ENCODE results near the gene KLK3. TPM values are rescaled to one million over a fixed set of nuclear protein-coding genes. Genes with fewer than 3 reads are reported as not detected.

KLK3 gene
- total RNA-seq, 2 experiments from 2014 or later = not detected

DNA sequence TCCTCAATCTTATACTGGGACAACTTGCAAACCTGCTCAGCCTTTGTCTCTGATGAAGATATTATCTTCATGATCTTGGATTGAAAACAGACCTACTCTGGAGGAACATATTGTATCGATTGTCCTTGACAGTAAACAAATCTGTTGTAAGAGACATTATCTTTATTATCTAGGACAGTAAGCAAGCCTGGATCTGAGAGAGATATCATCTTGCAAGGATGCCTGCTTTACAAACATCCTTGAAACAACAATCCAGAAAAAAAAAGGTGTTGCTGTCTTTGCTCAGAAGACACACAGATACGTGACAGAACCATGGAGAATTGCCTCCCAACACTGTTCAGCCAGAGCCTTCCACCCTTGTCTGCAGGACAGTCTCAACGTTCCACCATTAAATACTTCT, 4.0 kb upstream of the KLK3 start:
- ATAC-seq (ENCODE audit: poor library complexity) (no peak), DNase-seq (no peak)
- POLR2A ChIA-PET = no interaction called here
- intact Hi-C loops (cut with DNase I, micrococcal nuclease) = no loop called here
- Histone ChIP-seq H3K36me3 (ENCODE audit: insufficient read depth, low read length) (no peaks in the 10 kb centered on the region), H3K4me1 (ENCODE audit: insufficient read depth, low read length) (no peaks in the 10 kb centered on the region), H3K4me3 (ENCODE audit: low read length) (no peak overlapping the region), H3K27ac (ENCODE audit: low read depth in 1 of 2, low read length in 2 of 2) (no peak overlapping the region), H3K9me3 (ENCODE audit: control insufficient read depth in 1 of 2, insufficient read depth in 1 of 2, low read length in 2 of 2) (no peaks in the 10 kb centered on the region), H3K27me3 (ENCODE audit: control insufficient read depth in 1 of 2, insufficient read depth in 2 of 2, low read length in 2 of 2) (peaks cover 8 to 18% of the 10 kb centered on the region in 2 experiments)
- TF ChIP-seq, protein P1, sequence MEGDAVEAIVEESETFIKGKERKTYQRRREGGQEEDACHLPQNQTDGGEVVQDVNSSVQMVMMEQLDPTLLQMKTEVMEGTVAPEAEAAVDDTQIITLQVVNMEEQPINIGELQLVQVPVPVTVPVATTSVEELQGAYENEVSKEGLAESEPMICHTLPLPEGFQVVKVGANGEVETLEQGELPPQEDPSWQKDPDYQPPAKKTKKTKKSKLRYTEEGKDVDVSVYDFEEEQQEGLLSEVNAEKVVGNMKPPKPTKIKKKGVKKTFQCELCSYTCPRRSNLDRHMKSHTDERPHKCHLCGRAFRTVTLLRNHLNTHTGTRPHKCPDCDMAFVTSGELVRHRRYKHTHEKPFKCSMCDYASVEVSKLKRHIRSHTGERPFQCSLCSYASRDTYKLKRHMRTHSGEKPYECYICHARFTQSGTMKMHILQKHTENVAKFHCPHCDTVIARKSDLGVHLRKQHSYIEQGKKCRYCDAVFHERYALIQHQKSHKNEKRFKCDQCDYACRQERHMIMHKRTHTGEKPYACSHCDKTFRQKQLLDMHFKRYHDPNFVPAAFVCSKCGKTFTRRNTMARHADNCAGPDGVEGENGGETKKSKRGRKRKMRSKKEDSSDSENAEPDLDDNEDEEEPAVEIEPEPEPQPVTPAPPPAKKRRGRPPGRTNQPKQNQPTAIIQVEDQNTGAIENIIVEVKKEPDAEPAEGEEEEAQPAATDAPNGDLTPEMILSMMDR (IDR thresholded peaks at IDR 0.05) = no peak
- Mint-ChIP-seq H3K4me1 (ENCODE audit: low read depth) (no peaks in the 10 kb centered on the region), H3K27ac (no peak overlapping the region), H3K27me3 (peaks cover 65% of the 10 kb centered on the region), H3K9me3 (no peaks in the 10 kb centered on the region), H3K36me3 (ENCODE audit: low read depth) (no peaks in the 10 kb centered on the region), H3K4me3 (no peak overlapping the region)
- CTCF ChIA-PET = no interaction called here

DNA sequence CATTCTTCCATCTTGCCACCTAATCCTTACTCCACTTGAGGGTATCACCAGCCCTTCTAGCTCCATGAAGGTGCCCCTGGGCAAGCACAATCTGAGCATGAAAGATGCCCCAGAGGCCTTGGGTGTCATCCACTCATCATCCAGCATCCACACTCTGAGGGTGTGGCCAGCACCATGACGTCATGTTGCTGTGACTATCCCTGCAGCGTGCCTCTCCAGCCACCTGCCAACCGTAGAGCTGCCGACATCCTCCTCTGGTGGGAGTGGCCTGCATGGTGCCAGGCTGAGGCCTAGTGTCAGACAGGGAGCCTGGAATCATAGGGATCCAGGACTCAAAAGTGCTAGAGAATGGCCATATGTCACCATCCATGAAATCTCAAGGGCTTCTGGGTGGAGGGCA, 3.1 kb upstream of the KLK3 start:
- ChIA-PET POLR2A (no interaction called here), CTCF (no interaction called here)
- no peaks in the 10 kb centered on the region for H3K36me3 Mint-ChIP-seq (ENCODE audit: low read depth)
- TF ChIP-seq, protein P1 (IDR thresholded peaks at IDR 0.05) = no peak
- no peak for ATAC-seq (ENCODE audit: poor library complexity)
- no peak for DNase-seq
- H3K4me3 Mint-ChIP-seq = no peak overlapping the region
- H3K4me1 ChIP-seq (ENCODE audit: insufficient read depth, low read length) = no peaks in the 10 kb centered on the region
- H3K36me3 ChIP-seq (ENCODE audit: insufficient read depth, low read length) = no peaks in the 10 kb centered on the region
- H3K27ac Mint-ChIP-seq = no peak overlapping the region
- no peaks in the 10 kb centered on the region for H3K9me3 Mint-ChIP-seq
- H3K27ac ChIP-seq (ENCODE audit: low read depth in 1 of 2, low read length in 2 of 2) = no peak overlapping the region
- no peaks in the 10 kb centered on the region for H3K9me3 ChIP-seq (ENCODE audit: control insufficient read depth in 1 of 2, insufficient read depth in 1 of 2, low read length in 2 of 2)
- intact Hi-C loops (cut with DNase I, micrococcal nuclease) = no loop called here
- no peak overlapping the region for H3K4me3 ChIP-seq (ENCODE audit: low read length)
- H3K4me1 Mint-ChIP-seq (ENCODE audit: low read depth) = no peaks in the 10 kb centered on the region
- H3K27me3 ChIP-seq (ENCODE audit: control insufficient read depth in 1 of 2, insufficient read depth in 2 of 2, low read length in 2 of 2) = peaks cover 12 to 22% of the 10 kb centered on the region in 2 experiments
- H3K27me3 Mint-ChIP-seq = peaks cover 72% of the 10 kb centered on the region

DNA sequence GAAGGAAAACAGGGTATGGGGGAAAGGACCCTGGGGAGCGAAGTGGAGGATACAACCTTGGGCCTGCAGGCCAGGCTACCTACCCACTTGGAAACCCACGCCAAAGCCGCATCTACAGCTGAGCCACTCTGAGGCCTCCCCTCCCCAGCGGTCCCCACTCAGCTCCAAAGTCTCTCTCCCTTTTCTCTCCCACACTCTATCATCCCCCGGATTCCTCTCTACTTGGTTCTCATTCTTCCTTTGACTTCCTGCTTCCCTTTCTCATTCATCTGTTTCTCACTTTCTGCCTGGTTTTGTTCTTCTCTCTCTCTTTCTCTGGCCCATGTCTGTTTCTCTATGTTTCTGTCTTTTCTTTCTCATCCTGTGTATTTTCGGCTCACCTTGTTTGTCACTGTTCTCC, 2.7 kb downstream of the KLK3 start:
- H3K27me3 Mint-ChIP-seq = peaks cover 75% of the 10 kb centered on the region
- H3K4me3 ChIP-seq (ENCODE audit: low read length) = no peak overlapping the region
- ChIA-PET CTCF (no interaction called here), POLR2A (no interaction called here)
- TF ChIP-seq, protein P1 (IDR thresholded peaks at IDR 0.05) = no peak
- no peaks in the 10 kb centered on the region for H3K36me3 ChIP-seq (ENCODE audit: insufficient read depth, low read length)
- H3K36me3 Mint-ChIP-seq (ENCODE audit: low read depth) = no peaks in the 10 kb centered on the region
- no peaks in the 10 kb centered on the region for H3K4me1 Mint-ChIP-seq (ENCODE audit: low read depth)
- no peaks in the 10 kb centered on the region for H3K9me3 ChIP-seq (ENCODE audit: control insufficient read depth in 1 of 2, insufficient read depth in 1 of 2, low read length in 2 of 2)
- no peak overlapping the region for H3K27ac ChIP-seq (ENCODE audit: low read depth in 1 of 2, low read length in 2 of 2)
- intact Hi-C loops (cut with DNase I, micrococcal nuclease) = no loop called here
- H3K4me1 ChIP-seq (ENCODE audit: insufficient read depth, low read length) = no peaks in the 10 kb centered on the region
- H3K27me3 ChIP-seq (ENCODE audit: control insufficient read depth in 1 of 2, insufficient read depth in 2 of 2, low read length in 2 of 2) = peaks cover 16 to 53% of the 10 kb centered on the region in 2 experiments
- peaks cover 6% of the 10 kb centered on the region for H3K9me3 Mint-ChIP-seq
- H3K4me3 Mint-ChIP-seq = no peak overlapping the region
- no peak overlapping the region for H3K27ac Mint-ChIP-seq
- DNase-seq (no peak), ATAC-seq (ENCODE audit: poor library complexity) (no peak)

Measured in CD4-positive, alpha-beta T cell (primary cell).